Mucosa of descending colon (tissue), 3 donors: ENCODE data around the gene CCDC127. TPM values are rescaled to one million over a fixed set of nuclear protein-coding genes. Genes with fewer than 3 reads are reported as not detected.

ENCODE experiments used
- ATAC-seq: fragments of 200-7000 bp; cut with Tn5 transposase; one replicate; pipeline ENCODE4 v1.9.1; 2020; ENCODE audit warnings: mild to moderate bottlenecking, moderate library complexity
- DNase-seq, 3 donors: peaks; one replicate each; pipeline ENCODE4 v3.0.0-alpha.2; 2020
- H3K36me3 ChIP-seq: fragments of 200-600 bp; one replicate; pipeline ENCODE4 v1.8.0; 2021; ENCODE audit warnings: low read depth, mild to moderate bottlenecking
- H3K4me1 ChIP-seq: fragments of 200-600 bp; one replicate; pipeline ENCODE4 v1.8.0; 2021; ENCODE audit warnings: low read depth, mild to moderate bottlenecking
- H3K4me3 ChIP-seq: fragments of 200-600 bp; one replicate; pipeline ENCODE4 v1.8.0; 2021; ENCODE audit warnings: mild to moderate bottlenecking
- H3K9me3 ChIP-seq: fragments of 200-600 bp; one replicate; pipeline ENCODE4 v1.8.0; 2021; ENCODE audit warnings: mild to moderate bottlenecking
- CTCF ChIP-seq: fragments of 200-600 bp; IDR thresholded peaks from one replicate; pipeline ENCODE4 v1.8.0; 2022; ENCODE audit warnings: antibody characterized with exemption, mild to moderate bottlenecking
- intact Hi-C, 2 donors: fragments of 100-400 bp; cut with DNase I in 1 of 2; cut with micrococcal nuclease in 1 of 2; formaldehyde crosslinking; loops; one replicate each; pipeline versions ENCODE4 v1.11.0 to v1.11.1; 2022; cut with DNase I, micrococcal nuclease
- total RNA-seq, 3 donors: library from RNA; stranded (reverse); fragmentation: NEBNext Ultra II Directional in 2 of 3; extraction: Animal tissue kit (Norgen Biotek cat#: 25700) in 2 of 3; gene quantifications; one replicate each; pipeline versions ENCODE4 v1.2.1 to v1.2.4, GENCODE V29; 2021 to 2023
- donor health status: DM: no; HTN: no; CAD: no; lungs with moderate emphysema.
- donor health status: DM: no; HTN: no; CAD: no.
- donor health status: DM: no; HTN: yes; CAD: no.

Gene CCDC127
- total RNA-seq, 3 donors from 2014 or later, result 3.5 to 9.8 (median 4.7) TPM

- no peak for TF ChIP-seq CTCF
- ATAC-seq (no peak), DNase-seq (no peak)
- H3K9me3 ChIP-seq, result no peaks in the 10 kb centered on the region
- intact Hi-C loops, result no loop called here
- peaks cover 11% of the 10 kb centered on the region for H3K4me1 ChIP-seq
- no peaks in the 10 kb centered on the region for H3K36me3 ChIP-seq
- no peak overlapping the region for H3K4me3 ChIP-seq
Measured at GRCh38 chr5:189486-189885, 28.5 kb downstream of the CCDC127 start.

GRCh38 chr5:188488-189481 is 29.2 kb downstream of the CCDC127 start:
- intact Hi-C loops, result no loop called here
- peak; percentile 85 to 92 (median 91) for DNase-seq
- H3K4me3 ChIP-seq, result no peak overlapping the region
- H3K9me3 ChIP-seq, result no peaks in the 10 kb centered on the region
- H3K36me3 ChIP-seq, result no peaks in the 10 kb centered on the region
- peak; percentile 94 for ATAC-seq
- peaks cover 11% of the 10 kb centered on the region for H3K4me1 ChIP-seq
- peak; percentile 90 for TF ChIP-seq CTCF

GRCh38 chr5:187617-188451 is 30.1 kb downstream of the CCDC127 start:
- Histone ChIP-seq H3K36me3 (no peaks in the 10 kb centered on the region), H3K4me1 (peaks cover 11% of the 10 kb centered on the region), H3K4me3 (no peak overlapping the region), H3K9me3 (no peaks in the 10 kb centered on the region)
- DNase-seq, result peak in 1 of 3 donors; percentile 24
- TF ChIP-seq CTCF, result no peak
- intact Hi-C loops, result no loop called here
- ATAC-seq, result no peak

- H3K4me1 ChIP-seq, result peaks cover 11% of the 10 kb centered on the region
- no peaks in the 10 kb centered on the region for H3K9me3 ChIP-seq
- H3K4me3 ChIP-seq, result no peak overlapping the region
- no peaks in the 10 kb centered on the region for H3K36me3 ChIP-seq
- TF ChIP-seq CTCF, result no peak
- intact Hi-C loops, result no loop called here
- ATAC-seq, result no peak
- DNase-seq, result peak in 1 of 3 donors; percentile 18
Measured at GRCh38 chr5:187042-187431, 30.9 kb downstream of the CCDC127 start.

- ATAC-seq (no peak), DNase-seq (no peak)
- Histone ChIP-seq H3K9me3 (no peaks in the 10 kb centered on the region), H3K36me3 (no peaks in the 10 kb centered on the region), H3K4me1 (peaks cover 6% of the 10 kb centered on the region), H3K4me3 (no peak overlapping the region)
- intact Hi-C loops, result no loop called here
- TF ChIP-seq CTCF, result no peak
Measured at GRCh38 chr5:186091-187041, 31.6 kb downstream of the CCDC127 start.
